Fibroblast of the conjunctiva (primary cell): ENCODE results near the gene FAM180A.
"Not testable (repeated sequence)": the region's sequence is repeated elsewhere in the genome, so short reads cannot be mapped to it uniquely, and the experiment has no call there.

Experiments
- DNase-seq: peaks from one replicate; pipeline ENCODE4 v3.0.0-alpha.2; 2010; ENCODE audit warnings: low read depth

FAM180A gene

DNA sequence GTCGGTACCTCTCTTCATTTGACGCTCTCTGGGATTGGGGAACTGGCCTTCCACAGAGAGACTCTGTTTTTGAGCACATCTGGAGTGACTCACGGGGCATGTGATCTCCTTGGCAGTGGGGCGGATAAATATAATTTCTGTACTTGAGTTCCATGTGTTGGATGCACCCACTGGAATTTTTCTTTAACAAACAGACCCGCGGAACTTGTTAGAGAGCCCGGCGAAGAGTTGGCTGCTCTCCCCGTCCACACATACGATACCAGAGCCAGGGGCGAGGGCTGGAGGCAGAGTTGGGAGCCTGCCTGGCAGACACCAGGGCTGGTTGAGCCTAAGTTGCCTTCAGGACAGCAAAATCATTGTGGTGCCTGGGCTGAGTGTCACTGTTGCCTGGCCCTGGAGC, at the start of gene FAM180A:
TSS of gene FAM180A (minus strand) at position 44 of the 400 bp plus-strand sequence. CDS start 233 bp downstream, outside the sequence.
- DNase-seq, result peak; percentile 87

DNA sequence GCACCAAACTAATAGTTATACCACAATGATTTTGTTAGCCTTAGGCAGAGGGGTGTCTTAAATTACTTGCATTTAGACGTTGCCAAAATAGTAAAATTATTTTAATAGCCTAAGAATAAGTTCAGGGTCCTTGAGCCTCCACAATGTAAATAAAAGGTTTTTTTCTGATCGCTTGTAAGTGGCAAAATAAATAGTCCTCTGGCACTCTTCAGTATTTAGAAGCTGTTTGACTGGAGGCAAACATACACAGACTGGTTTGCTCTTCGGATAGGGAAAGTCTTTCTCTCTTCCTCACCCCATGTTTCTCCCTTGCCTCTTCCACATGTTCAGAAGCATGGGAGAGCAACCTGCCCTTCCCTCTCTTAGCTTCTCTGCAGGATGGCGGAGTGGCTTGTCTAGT, 49.5 kb upstream of the FAM180A start:
- DNase-seq, result no peak

DNA sequence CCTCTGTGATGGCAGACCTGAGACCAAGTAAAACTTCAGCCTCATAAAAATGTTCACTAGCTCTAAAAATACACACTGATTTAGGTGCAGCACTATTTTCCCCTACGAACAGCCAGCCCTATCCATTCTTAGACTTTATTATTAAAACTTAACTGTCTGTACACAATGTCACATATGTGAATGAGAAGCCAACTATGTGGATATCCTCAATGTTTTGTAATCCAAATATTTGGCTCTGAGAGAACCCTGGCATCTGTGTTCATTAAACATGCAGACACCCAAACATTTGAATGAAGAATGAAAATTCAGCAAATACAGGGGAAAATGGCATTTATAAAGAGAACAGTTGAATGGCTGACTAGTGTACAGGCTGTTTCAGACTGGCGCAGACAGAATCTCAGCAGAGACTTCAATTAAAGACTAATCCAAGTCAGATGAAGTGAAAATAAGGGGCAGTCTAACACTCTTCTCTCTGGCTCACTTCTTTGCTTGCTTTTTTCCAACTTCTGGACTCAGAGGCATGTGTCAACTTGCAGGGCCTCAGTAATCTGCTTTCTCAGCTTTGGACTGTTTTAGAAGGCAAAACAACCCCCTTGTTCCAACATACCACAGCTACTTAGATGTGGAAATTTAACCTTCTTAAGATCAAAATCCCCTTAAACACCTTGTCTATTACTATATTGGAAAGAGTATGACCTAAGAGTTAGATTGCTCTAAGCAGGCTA, 47.4 kb upstream of the FAM180A start:
- no peak for DNase-seq

DNA sequence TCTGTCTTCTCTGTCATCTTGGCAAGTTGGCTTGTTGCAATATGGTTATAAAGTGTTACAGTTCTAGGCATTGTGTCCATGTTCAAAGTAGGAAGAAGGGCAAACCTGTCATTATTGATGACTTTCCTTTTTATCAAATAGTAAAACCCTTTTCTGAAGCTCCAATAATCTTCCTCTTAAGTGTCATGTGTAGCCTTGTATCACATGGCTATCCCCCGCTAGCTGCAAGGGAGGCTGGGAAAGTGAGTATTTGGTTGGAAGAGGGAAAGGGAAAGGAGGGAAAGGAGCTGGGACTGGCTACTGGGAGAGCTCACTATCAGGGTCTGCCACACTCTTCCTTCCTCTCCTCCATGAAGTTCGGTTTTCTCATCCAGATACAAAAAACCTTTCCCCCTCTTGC, 45.2 kb upstream of the FAM180A start:
- DNase-seq, result no peak

DNA sequence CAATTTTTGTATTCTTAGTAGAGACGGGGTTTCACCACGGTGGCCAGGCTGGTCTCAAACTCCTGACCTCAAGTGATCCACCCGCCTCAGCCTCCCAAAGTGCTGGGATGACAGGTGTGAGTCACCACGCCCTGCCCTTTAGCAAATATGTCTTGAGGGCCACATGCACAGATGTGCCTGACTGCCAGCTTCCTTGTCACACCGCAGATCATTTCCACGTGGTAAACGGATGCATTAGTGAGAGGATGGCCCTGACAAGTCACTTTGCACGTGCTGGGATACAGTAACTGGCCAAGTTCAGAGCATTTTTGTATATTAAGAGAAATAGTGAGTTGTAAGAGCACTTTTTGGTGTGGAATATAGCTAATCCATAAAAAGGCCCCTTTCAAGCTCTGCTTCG, 44.3 kb upstream of the FAM180A start:
- DNase-seq, result no peak

DNA sequence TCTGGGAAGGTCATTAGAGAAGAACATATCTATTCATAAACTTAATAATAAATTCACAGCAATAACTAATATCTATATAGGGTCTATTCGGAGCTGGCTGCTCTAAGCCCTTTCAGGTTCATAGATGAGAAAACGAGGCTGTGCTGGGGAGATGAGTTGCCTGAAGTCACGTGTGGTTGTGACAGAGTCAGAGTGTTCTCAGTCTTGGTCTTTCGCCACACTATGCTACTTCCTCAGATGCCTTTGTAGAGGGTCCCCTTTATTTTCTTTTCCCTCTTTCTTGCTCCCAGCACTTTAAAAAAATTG, 43.7 kb upstream of the FAM180A start:
- no peak for DNase-seq

DNA sequence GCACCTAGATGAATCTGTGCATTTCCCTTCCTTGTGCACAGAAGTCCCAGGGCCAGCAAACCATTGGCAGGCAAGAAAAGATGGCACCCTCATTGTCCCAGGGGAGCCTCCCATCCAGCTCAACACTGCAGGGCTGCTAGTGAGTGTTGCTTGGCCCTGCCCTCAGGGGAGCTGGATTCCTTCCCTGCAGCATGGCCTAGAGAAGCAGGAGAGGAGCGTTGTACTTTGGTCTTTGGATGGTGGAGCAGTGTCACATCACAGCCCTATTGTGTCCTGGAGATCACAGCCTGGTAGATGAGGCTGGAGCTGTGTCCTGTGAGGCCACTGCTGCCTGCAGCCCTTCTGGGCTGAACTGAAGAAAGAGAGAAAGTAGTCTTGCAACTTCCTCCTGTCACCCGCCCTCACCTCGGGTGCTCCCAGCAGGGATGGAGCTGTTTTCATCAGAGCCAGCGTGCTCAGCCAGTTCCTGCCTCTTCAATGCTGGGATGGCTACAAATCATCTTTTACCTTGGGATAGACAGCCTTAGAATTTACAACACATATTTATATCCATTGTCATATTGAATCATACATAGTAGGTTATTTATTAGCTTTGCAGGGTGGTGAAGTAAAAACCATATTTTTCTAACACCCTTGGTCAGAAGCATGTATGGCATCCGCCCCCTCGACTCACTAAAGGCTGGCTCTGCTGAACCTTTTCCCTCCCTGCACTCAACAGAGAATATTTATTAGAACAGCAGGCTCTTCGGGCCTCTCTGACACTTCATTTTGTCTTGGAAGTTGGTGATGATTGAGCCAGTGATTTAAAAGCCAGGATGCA, 43.1 kb upstream of the FAM180A start:
- DNase-seq, result no peak

DNA sequence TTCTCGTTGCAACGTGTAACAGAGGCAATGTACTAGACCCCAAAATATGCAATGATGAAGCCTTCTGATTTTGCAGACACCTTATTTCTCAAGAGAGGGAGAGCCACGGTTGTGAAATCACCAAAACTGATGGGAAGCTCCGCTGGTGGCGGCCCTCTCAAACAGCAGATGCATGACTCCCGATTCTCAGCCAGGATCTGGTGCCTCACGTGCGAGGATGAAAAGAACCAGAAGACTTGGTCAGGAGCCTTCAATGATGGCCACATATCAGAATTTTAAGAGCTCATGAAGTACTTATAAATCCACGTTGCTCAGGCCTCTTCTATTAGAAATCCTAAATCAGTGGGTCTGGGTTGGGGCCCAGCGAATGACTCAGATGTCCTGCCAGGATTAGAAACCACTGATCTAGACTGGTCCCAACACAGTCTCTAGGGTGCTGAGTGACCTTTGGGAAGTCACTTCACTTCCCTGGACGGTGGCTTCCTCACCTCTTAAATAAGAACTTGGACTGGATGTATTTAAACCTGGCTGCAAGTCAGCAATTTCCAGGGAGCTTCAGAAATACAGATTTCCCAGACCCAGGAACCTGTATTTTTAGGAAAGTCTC, 41.9 kb upstream of the FAM180A start:
- DNase-seq, result no peak

DNA sequence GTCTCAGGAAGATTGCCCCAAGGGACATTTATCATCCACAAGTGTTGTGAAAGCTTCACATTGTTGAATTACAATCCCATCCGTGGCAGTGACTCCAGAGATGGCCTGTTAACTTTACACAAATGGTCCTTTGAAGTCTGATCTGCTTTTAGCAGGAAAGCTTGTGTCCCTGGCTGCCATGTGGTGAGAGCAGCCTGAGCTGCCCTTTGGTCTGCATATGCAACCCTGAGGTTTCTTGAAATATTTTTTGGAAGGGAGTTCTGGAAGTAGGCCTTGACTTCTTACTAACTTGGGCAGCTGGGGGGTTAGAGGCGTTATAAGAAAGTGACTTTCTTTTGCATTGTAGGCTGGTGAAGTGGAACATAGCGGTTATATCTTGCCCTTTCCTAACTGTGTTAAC, 41.3 kb upstream of the FAM180A start:
- DNase-seq, result no peak

DNA sequence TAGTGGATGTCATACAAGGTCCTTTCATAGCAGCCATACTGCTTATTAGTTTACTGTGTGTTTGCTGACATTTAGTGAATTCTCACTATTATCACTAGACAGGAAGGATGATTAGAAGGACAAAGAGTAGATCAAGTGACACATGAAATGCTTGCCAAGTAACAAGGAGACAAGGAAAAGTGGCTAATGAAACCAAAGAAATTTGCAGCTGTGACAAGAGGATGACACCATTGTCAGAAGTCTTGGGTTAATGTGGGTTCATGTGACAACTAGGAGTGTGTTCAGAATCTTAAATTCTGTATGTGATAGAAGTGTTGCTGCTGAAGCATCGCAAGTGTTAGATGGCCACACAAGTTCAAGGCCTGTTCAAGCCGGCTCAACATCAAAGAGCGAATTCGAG, 40.8 kb upstream of the FAM180A start:
- DNase-seq, result no peak

DNA sequence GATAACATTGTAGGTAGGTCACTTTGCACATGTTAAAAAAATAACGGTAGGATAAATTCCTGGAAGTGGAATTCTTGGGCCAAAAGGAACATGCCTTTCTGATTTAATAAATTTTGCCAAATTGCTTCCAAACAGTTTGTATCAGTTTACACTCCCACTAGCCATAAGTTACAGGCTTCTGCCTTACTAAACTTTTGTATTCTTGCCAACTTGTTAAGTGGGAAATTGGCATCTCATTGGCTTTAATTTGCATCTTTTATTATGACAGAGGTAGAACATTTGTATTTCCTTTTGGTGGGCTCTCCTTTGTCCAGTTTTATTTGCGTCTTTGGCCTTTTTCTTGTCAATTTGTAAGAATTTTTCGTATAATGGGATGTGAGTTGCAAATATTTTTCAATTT, 38.3 kb upstream of the FAM180A start:
- DNase-seq, result no peak

DNA sequence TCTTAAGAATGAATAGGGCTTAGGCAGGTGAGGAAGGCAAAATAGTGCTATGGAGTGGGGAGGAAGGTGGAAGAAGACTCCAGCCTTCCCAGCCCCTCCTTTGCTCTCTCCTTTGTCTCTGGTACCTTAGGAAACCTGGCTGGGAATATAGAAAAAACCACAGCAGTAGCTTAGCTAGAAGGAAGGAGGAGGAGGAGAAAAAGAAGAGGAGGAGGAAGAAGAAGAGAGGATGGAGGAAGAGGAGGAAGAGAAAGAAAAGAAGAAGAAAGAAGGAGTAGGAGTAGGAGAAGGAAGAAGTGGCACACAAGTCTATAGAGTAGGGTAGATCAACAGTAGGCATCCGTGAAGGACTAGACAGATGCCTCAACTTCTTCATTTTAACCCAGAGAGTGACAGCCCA, 36.5 kb upstream of the FAM180A start:
- DNase-seq, result no peak

DNA sequence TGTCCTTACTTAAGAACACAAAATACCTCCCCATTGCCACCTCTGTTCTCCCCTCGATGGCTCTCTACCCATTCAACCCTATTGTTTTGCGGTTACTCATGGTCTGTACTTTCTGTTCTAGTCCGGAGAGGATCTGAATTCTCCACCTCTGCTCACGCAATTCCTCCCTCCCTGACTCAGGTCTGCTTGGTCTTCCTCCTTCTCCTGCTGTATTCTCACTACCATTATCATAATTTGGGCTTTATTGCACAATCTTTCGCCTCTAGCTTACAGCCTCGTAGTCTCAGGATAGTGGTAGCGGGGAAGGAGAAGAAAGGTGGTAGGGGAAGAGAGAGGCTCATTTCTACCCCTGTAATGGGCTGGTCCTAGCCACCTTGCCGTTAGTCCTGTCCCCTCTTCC, 35.4 kb upstream of the FAM180A start:
- no peak for DNase-seq

DNA sequence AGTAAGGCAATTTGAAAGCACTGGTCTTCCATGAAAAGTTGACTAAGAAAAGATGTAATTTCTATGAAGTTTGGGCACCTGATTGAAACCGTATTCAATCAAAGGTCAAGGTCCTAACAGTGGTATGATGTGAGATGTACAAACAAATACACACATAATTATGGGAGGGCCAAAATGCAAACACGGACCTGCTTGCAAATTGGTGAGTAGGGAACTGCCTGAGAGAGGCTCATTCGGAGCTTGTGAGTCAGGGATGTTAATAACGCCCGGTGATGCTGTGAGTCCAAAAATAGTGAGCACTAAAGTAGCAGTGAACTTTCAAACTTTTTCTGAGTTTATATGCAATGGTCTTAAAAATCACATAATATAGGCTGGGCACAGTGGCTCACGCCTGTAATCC, 34.2 kb upstream of the FAM180A start:
- no peak for DNase-seq

DNA sequence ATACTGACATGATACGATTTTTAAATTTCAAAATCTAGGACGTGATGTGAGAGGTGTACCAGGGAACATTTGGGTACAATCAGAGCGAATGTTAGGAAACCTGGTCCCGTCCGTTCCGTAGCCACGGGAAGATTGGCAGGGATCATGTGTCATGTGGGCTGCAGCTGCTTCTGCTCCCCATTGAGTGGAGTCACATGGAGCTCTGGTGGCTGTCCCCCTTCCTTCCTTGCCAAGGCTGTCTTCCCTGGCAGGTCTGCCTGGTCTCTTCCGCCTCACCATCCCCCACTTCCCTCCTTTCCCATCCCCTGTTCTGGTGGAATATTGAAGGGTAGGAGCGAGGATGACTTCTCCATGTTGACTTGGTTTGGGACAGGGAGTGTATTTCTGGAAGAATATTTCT, 33.8 kb upstream of the FAM180A start:
- DNase-seq, result no peak

DNA sequence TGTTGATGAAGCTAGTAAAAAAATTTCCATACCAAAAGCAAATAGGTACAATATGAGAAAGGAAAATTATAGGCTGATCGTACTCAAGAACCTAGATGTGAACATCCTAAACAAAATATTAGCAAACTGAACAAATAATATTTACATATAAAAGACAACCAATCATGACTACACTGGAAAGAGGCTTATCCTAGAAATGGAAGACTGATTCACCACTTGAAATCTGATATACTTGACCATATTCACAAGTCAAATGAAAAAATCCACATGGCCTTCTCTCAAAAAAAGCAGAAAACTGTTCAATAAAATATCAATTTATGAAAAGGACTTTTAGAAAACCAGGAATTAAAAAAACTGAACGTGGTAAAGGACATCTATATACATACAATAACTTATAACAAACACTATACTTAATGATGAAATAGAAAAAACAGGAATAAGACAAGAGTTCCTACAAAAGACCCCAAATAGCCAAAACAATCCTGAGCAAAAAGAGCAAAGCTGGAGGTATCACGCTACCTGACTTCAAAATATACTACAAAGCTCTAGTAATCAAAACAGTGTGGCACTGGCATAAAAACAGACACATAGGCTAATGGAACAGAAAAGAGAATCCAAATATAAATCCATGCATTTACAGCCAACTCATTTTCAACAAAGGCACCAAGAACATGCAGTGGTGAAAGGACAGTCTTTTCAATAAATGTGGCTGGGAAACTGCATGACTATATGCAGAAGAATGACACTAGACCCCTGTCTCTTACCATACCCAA, 29.2 kb upstream of the FAM180A start:
- DNase-seq, result no peak

DNA sequence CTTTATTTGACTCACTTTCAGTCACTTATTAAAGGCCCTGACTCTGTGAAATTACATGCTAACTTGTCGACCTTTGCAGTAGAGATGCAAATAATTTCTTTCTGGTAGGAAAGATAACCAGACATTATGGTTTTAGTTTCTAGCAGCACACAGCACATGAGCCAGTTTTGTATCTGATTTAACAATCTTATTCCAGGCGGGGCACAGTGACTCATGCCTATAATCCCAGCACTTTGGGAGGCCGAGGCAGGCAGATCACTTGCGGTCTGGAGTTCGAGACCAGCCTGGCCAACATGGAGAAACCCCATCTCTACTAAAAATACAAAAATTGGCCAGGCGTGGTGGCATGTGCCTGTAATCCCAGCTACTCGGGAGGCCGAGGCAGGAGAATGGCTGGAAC, 27.3 kb upstream of the FAM180A start:
- not testable (repeated sequence) for DNase-seq

DNA sequence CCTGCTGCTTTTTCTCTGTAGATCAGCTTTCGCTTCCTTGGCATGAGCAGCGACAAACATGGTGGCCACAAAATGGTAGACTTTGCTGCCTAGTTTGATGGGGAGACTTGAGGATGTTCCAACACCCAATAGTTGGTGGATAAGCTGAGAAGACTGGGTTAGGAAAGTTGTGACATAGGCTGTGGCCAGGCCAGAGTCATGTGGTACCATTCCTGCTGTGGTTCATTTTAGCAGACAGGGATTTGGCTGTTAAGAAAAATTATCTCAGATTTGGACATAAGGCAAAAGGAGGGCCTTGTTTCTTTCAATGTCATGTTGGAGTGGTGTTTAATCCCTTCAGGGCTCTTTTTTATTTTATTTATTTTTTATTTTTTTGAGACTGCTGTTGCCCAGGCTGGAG, 26.6 kb upstream of the FAM180A start:
- no peak for DNase-seq

DNA sequence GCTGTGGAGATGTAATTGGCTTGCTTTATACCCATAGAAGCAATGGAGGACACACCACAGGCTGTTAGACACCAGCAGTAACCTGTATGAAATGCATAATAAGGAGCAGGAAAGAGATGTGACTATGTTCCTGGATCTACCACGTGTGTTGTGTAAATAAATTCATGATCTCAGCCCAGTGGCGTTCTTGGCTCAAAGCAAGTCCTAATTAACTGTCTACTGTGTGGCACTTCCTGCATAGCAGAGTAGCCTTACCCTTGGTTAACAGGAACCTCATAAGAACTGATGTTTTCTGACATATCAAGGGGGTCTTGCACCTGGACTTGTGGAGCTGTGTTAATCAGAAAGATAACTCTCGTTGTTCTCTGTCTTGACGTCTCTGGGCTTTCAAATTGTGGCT, 25.7 kb upstream of the FAM180A start:
- DNase-seq, result no peak

DNA sequence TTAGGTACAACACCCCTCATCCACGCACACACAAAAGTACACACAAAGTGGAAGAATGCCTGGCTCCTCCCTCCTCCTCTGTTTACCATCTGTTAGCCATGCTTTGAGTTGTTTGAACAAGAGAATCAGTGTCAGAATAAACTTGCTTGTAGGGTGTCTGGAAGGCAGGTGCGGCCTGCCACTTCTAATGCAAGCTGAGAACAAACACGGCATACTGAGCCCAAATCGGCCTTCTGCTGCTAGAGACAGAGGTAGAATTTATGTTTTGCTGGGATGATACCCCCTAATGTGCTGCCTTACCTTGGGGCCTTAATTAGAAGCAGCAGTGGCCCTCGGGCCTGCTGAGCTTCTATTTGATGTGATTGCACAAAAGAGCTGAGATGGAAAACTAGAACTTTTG, 24.9 kb upstream of the FAM180A start:
- DNase-seq, result no peak

DNA sequence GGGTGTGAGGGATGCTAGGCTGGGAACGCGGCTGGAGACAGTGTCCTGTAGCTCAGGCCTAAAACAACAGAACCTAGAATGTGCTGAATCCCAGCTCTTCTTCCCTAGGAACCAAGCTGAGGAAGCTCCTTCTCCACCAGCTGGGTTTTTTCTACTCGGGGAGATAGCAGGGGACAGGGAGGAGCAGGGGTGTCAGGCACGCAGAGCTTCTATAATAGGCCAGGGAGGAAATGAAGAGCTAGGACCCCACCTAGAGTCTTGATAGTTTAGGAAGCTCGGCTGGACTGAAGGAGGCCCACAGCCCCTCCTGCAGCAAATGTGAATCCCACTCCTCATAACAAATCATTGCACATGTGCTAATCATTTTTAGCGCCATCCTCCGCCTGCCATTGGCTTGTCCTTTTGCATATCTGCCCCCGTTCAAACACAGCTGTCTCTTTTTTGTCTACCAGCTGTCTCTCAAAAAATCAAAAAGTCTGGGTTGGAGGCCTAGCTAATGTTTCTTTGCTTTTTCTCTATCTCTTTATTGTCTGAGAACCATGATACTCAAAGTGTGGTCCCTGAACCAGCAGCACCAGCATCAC, 24.1 kb upstream of the FAM180A start:
- DNase-seq, result no peak

DNA sequence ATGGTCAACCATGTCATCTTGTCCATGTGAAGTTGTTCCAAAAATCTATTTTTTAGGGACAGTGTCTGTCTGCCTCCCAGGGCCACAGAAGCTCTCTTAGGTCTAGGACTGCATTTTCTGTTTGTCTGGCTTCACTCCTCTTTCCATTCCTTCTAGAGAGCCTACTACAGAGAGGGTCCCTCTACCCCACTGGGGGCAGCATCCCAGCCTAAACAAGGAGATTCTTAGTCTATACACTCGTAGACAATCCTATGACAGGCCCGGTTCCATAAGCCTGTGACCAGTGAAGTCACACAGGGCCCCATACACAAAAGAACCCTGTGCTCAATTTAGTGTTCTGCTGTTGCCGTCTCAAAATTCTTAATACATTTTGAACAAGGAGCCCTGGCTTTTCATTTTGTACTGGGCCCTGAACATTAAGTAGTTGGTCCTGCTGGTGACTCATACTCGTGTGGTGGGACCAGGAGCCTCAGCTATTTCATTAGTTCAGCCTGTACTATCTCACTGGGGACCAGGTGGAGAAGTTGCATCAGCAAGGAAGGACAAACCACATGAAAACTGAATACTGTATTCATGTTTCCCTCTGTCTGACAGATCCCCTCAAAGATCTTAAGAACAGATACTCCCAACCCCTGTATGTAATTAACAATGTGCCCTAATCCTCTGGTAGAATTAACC, 23.5 kb upstream of the FAM180A start:
- peak; percentile 43 for DNase-seq
